ENCODE measurements around the gene JAM2. TPM values are rescaled to one million over a fixed set of nuclear protein-coding genes. Genes with fewer than 3 reads are reported as not detected.
A peak's percentile ranks its signal among the peaks of the same experiment; 100 is the strongest.

The JAM2 gene
- total RNA-seq, 1 experiment from 2014 or later = 0.20 TPM

- Histone ChIP-seq H3K4me3 (ENCODE audit: low read depth, low read length) (no peak overlapping the region), H3K4me1 (no peaks in the 10 kb centered on the region), H3K36me3 (ENCODE audit: control insufficient read depth, insufficient read depth, low read length) (no peaks in the 10 kb centered on the region), H3K9me3 (no peaks in the 10 kb centered on the region), H3K27me3 (replicated peaks; ENCODE audit: control insufficient read depth, insufficient read depth, low read length) (no peaks in the 10 kb centered on the region)
- H3K4me1 Mint-ChIP-seq (ENCODE audit: low read depth, unreplicated experiment) = no peaks in the 10 kb centered on the region
- no peaks in the 10 kb centered on the region for H3K9me3 Mint-ChIP-seq (ENCODE audit: unreplicated experiment)
- H3K4me3 Mint-ChIP-seq (ENCODE audit: unreplicated experiment) = no peak overlapping the region
- H3K27me3 Mint-ChIP-seq (ENCODE audit: insufficient read depth, unreplicated experiment) = no peaks in the 10 kb centered on the region
- no peak for DNase-seq
- POLR2A ChIA-PET = no interaction called here
- no TSS peak for BruUV-seq (replicated peaks)
- no peaks in the 10 kb centered on the region for H3K36me3 Mint-ChIP-seq (ENCODE audit: insufficient read depth, unreplicated experiment)
- TF ChIP-seq, protein P1, sequence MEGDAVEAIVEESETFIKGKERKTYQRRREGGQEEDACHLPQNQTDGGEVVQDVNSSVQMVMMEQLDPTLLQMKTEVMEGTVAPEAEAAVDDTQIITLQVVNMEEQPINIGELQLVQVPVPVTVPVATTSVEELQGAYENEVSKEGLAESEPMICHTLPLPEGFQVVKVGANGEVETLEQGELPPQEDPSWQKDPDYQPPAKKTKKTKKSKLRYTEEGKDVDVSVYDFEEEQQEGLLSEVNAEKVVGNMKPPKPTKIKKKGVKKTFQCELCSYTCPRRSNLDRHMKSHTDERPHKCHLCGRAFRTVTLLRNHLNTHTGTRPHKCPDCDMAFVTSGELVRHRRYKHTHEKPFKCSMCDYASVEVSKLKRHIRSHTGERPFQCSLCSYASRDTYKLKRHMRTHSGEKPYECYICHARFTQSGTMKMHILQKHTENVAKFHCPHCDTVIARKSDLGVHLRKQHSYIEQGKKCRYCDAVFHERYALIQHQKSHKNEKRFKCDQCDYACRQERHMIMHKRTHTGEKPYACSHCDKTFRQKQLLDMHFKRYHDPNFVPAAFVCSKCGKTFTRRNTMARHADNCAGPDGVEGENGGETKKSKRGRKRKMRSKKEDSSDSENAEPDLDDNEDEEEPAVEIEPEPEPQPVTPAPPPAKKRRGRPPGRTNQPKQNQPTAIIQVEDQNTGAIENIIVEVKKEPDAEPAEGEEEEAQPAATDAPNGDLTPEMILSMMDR (IDR thresholded peaks at IDR 0.05; ENCODE audit: insufficient read depth in 1 of 2, low read depth in 1 of 2, low read length in 1 of 2, severe bottlenecking in 1 of 2, unreplicated experiment in 1 of 2) = no peak
- H3K27ac Mint-ChIP-seq (ENCODE audit: unreplicated experiment) = no peak overlapping the region
- intact Hi-C loops (cut with micrococcal nuclease; ENCODE audit: unreplicated experiment) = no loop called here
- CTCF ChIA-PET = interaction anchor here (0.6 kb wide), 1 partner anchor 8 kb away, joined by 5 read pairs; no protein-coding TSS in a partner anchor
These were observed 62.5 kb downstream of the JAM2 start for GRCh38 chr21:25701529-25701928.

DNA sequence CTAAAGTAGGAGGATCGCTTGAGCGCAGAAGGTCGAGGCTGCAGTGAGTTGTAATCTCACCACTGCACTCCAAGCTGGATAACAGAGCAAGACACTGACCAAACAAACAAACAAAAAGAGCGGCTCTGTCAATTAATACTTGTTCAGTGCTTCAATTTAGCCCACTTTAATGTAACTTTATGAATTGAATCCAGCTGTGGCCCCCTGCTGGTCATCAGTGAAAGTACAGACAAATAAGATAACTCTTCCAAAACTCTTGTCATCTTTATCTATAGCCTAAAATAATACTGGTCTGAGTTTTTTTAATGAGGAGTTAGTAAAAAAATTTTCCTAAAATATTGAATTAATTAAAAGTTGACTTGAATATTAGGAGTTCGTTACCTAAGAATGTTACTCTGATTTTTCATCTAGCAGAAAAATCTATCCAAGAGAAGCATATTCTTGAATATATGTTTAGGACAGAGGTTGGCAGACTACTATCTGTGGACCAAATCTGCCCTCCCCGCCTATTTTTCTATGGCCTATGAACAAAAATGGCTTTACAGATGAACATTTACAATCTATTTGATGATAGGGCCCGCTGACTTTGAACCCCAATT lies 69.5 kb downstream of the JAM2 start:
- Histone ChIP-seq H3K4me3 (ENCODE audit: low read depth, low read length) (no peak overlapping the region), H3K9me3 (no peaks in the 10 kb centered on the region), H3K36me3 (ENCODE audit: control insufficient read depth, insufficient read depth, low read length) (no peaks in the 10 kb centered on the region), H3K27me3 (replicated peaks; ENCODE audit: control insufficient read depth, insufficient read depth, low read length) (no peaks in the 10 kb centered on the region), H3K4me1 (no peaks in the 10 kb centered on the region)
- no peak overlapping the region for H3K27ac Mint-ChIP-seq (ENCODE audit: unreplicated experiment)
- no peak overlapping the region for H3K4me3 Mint-ChIP-seq (ENCODE audit: unreplicated experiment)
- H3K36me3 Mint-ChIP-seq (ENCODE audit: insufficient read depth, unreplicated experiment) = no peaks in the 10 kb centered on the region
- peaks cover 3% of the 10 kb centered on the region for H3K27me3 Mint-ChIP-seq (ENCODE audit: insufficient read depth, unreplicated experiment)
- CTCF ChIA-PET = no interaction called here
- H3K4me1 Mint-ChIP-seq (ENCODE audit: low read depth, unreplicated experiment) = no peaks in the 10 kb centered on the region
- no TSS peak for BruUV-seq (replicated peaks)
- TF ChIP-seq, protein P1 (IDR thresholded peaks at IDR 0.05; ENCODE audit: insufficient read depth in 1 of 2, low read depth in 1 of 2, low read length in 1 of 2, severe bottlenecking in 1 of 2, unreplicated experiment in 1 of 2) = peak; percentile 75 to 82
- POLR2A ChIA-PET = no interaction called here
- no peaks in the 10 kb centered on the region for H3K9me3 Mint-ChIP-seq (ENCODE audit: unreplicated experiment)
- intact Hi-C loops (cut with micrococcal nuclease; ENCODE audit: unreplicated experiment) = loop anchor here (1.0 kb wide), 1 partner anchor 100 kb away; no protein-coding TSS in a partner anchor
- DNase-seq = peak in 1 of 2 experiments; percentile 22

DNA sequence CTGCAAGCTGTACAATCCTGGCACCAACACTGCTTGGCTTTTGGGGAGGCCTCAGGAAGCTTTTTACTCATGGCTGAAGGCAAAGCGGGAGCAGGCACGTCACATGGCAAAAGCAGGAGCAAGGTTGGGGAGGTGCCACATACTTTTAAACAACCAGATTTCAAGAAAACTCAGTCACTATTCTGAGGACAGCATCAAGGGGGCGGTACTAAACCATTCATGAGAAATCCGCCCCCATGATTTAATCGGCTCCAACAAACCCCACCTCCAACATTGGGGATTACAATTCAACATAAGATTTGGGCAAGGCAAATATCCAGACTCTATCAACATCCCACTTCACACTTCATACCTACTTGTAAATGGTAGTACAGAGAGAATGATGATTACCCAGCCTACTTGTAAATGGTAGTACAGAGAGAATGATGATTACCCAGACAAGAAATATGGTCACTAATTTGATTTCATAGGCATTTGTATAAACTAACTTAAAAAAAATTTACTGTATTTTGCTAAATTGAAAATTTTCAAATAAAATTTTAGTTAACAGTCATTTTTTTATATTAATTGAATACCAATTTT lies 70.7 kb downstream of the JAM2 start:
- no TSS peak for BruUV-seq (replicated peaks)
- H3K27ac Mint-ChIP-seq (ENCODE audit: unreplicated experiment) = no peak overlapping the region

More for the DNA sequence above, 70.7 kb downstream of the JAM2 start:
- Histone ChIP-seq H3K36me3 (ENCODE audit: control insufficient read depth, insufficient read depth, low read length) (no peaks in the 10 kb centered on the region), H3K4me1 (no peaks in the 10 kb centered on the region), H3K27me3 (replicated peaks; ENCODE audit: control insufficient read depth, insufficient read depth, low read length) (no peaks in the 10 kb centered on the region), H3K4me3 (ENCODE audit: low read depth, low read length) (no peak overlapping the region), H3K9me3 (no peaks in the 10 kb centered on the region)
- Mint-ChIP-seq H3K9me3 (ENCODE audit: unreplicated experiment) (no peaks in the 10 kb centered on the region), H3K36me3 (ENCODE audit: insufficient read depth, unreplicated experiment) (no peaks in the 10 kb centered on the region), H3K4me3 (ENCODE audit: unreplicated experiment) (no peak overlapping the region), H3K27me3 (ENCODE audit: insufficient read depth, unreplicated experiment) (peaks cover 3% of the 10 kb centered on the region), H3K4me1 (ENCODE audit: low read depth, unreplicated experiment) (no peaks in the 10 kb centered on the region)
- intact Hi-C loops (cut with micrococcal nuclease; ENCODE audit: unreplicated experiment) = no loop called here
- CTCF ChIA-PET = no interaction called here
- TF ChIP-seq, protein P1 (IDR thresholded peaks at IDR 0.05; ENCODE audit: insufficient read depth in 1 of 2, low read depth in 1 of 2, low read length in 1 of 2, severe bottlenecking in 1 of 2, unreplicated experiment in 1 of 2) = no peak
- POLR2A ChIA-PET = no interaction called here
- no peak for DNase-seq
